HG03135 (cell line): ENCODE measurements around the gene NUFIP1.

Source experiments
- ATAC-seq: cut with Tn5 transposase; IDR thresholded peaks from one replicate; pipeline ENCODE4 v1.9.1; 2021; ENCODE audit warnings: mild to moderate bottlenecking, moderate library complexity; ENCODE audit not compliant: unreplicated experiment

Gene NUFIP1

DNA sequence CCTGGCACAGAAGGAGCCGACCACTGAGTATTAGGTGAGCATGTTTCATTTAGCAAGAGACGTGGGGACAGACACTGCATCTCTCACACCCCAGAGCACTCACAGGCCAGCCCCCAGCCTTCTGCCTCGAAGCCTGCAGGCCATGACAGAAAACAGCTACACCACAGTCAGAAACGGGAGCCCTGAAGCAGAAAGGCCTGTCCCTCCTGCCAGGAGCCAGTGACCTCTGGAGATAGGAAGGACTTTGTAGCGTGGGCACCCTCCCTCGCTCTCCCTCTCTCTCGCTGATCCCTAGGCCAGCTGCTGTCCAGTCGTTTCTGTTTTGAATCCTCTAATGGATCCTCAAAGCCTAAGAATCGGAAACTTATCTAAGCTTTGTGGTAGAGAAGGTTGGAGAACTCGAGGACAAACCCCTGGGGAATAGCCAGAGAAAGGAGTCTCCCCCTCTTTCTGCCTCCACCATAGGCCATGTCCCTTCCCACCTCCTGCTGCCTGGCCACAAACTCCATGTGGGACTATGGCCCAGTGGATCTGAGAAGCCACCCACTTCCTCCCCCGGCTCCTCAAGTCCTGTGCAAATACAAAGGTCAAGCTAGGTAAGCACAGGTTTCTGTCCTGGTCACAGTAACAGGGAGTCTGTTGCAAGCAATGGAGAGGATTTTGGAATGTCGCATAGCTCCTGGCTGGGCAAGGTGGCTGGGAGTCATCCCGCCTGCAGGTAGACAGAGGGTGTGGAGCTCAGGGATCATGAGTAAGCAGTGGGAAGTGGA is 95.1 kb downstream of the NUFIP1 start:
- ATAC-seq: no peak
